ENCODE results near the gene CPXM2.

Gene CPXM2

DNA sequence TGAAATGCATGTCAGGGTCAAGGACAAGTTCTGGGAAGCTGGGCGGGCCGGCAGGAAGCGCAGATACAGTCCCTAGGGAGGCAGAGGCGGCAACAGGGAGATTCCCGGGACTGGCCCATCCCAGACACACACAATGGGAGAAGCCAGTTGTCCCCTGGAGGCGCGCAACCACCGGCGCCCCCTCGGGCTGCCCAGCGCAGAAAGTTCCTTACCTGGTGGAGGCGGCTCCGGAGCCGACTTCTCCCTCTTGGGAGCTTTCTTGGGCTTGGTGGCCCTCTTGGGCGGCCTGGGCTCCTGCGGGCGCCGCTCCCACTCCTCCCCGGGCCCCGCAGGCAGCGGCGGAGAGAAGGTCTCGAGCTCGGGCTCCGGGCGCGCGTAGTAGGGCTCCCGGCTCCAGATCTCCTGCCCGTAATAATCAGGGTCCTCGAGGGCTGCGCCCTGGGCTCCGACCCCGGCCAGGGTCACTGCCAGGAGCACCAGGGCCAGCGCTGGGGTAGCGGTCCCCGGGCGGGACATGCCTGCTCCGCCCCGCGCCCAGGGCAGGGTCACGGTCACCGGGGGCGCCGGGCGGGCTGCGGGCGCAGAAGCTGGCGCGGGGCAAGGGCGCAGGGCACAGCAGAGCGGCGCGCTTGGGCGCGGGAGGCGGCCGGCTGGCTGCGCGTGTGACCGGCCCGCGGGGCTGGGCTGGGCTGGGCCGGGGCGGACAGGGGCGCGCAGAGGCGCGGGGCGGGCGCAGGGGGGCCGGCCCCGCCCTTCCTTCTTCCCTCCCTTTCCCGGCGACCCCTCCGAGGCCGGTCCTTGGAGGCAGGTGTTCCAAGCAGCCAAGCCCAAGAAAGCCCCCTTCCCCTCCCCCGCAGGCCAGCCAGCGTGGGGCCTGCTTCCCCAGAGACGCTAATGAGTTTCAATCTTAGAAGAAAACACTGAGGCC, at the start of gene CPXM2:
Gene CPXM2 (minus strand): TSS at position 664 of the 928 bp plus-strand sequence. CDS start 148 bp downstream, at position 516.
- Histone ChIP-seq H3K4me3 (ENCODE audit: insufficient read depth, low read length, poor library complexity, severe bottlenecking) (no peak within 1 kb of the TSS), H3F3A (ENCODE audit: insufficient read depth) (no peaks in the 10 kb centered on the region), H3K79me2 (ENCODE audit: insufficient read depth, low read length) (no peaks in the 10 kb centered on the region), H4K20me1 (ENCODE audit: low read depth, low read length) (no peaks in the 10 kb centered on the region), H3K36me3 (ENCODE audit: low read length) (no peaks in the 10 kb centered on the region), H2AFZ (ENCODE audit: low read depth, low read length, severe bottlenecking) (no peak within 1 kb of the TSS), H3K27me3 (ENCODE audit: low read length) (no peaks in the 10 kb centered on the region), H3K27ac (ENCODE audit: low read depth, low read length) (no peak within 1 kb of the TSS), H3K4me2 (ENCODE audit: low read depth, low read length, poor library complexity, severe bottlenecking) (no peak within 1 kb of the TSS), H3K9me3 (ENCODE audit: insufficient read depth, low read length) (no peaks in the 10 kb centered on the region), H3K9me2 (replicated peaks; ENCODE audit: insufficient read depth, low read length) (no peaks in the 10 kb centered on the region), H3K9ac (ENCODE audit: low read length) (no peak within 1 kb of the TSS)
- no peak for TF ChIP-seq EZH2phosphoT487 (conservative IDR thresholded peaks at IDR 0.05; ENCODE audit: low read length)
- no peak for TF ChIP-seq CTCF (IDR thresholded peaks at IDR 0.05; ENCODE audit: insufficient read depth, low read length, poor library complexity, severe bottlenecking)

DNA sequence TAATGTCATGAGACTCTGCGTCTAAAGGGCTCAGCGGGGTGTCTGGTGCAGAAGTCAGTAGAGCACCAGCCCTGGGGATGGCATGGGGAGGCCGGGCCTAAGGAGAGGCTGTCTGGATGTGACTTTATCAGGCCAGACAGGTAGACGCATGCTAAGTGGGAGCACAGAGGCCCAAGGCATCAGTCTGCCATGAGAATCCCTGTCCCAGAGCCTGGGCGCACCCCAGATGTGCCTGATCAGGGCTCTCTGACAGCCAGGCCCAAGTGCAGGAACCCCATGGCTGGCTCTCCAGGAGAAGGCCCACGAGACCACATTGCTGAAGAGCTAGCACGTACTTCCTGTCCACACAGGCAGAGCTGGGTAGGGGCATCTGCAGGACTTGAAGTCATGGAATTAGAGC, 48.0 kb upstream of the CPXM2 start:
- H3K36me3 ChIP-seq (ENCODE audit: low read length), result no peaks in the 10 kb centered on the region
- H4K20me1 ChIP-seq (ENCODE audit: low read depth, low read length), result no peaks in the 10 kb centered on the region
- no peak overlapping the region for H2AFZ ChIP-seq (ENCODE audit: low read depth, low read length, severe bottlenecking)
- no peaks in the 10 kb centered on the region for H3K79me2 ChIP-seq (ENCODE audit: insufficient read depth, low read length)
- no peak overlapping the region for H3K4me2 ChIP-seq (ENCODE audit: low read depth, low read length, poor library complexity, severe bottlenecking)
- H3F3A ChIP-seq (ENCODE audit: insufficient read depth), result no peaks in the 10 kb centered on the region
- no peaks in the 10 kb centered on the region for H3K9me2 ChIP-seq (replicated peaks; ENCODE audit: insufficient read depth, low read length)
- no peaks in the 10 kb centered on the region for H3K27me3 ChIP-seq (ENCODE audit: low read length)
- H3K4me3 ChIP-seq (ENCODE audit: insufficient read depth, low read length, poor library complexity, severe bottlenecking), result no peak overlapping the region
- no peak overlapping the region for H3K27ac ChIP-seq (ENCODE audit: low read depth, low read length)
- H3K9me3 ChIP-seq (ENCODE audit: insufficient read depth, low read length), result no peaks in the 10 kb centered on the region
- TF ChIP-seq EZH2phosphoT487 (conservative IDR thresholded peaks at IDR 0.05; ENCODE audit: low read length), result no peak
- TF ChIP-seq CTCF (IDR thresholded peaks at IDR 0.05; ENCODE audit: insufficient read depth, low read length, poor library complexity, severe bottlenecking), result no peak
- no peak overlapping the region for H3K9ac ChIP-seq (ENCODE audit: low read length)

GRCh38 chr10:123938890-123939289, 47.3 kb upstream of the CPXM2 start:
- Histone ChIP-seq H3K9me2 (replicated peaks; ENCODE audit: insufficient read depth, low read length) (no peaks in the 10 kb centered on the region), H3K27ac (ENCODE audit: low read depth, low read length) (no peak overlapping the region), H3K4me3 (ENCODE audit: insufficient read depth, low read length, poor library complexity, severe bottlenecking) (no peak overlapping the region), H2AFZ (ENCODE audit: low read depth, low read length, severe bottlenecking) (no peak overlapping the region), H3F3A (ENCODE audit: insufficient read depth) (no peaks in the 10 kb centered on the region), H3K4me2 (ENCODE audit: low read depth, low read length, poor library complexity, severe bottlenecking) (no peak overlapping the region), H3K27me3 (ENCODE audit: low read length) (no peaks in the 10 kb centered on the region), H3K9me3 (ENCODE audit: insufficient read depth, low read length) (no peaks in the 10 kb centered on the region), H3K79me2 (ENCODE audit: insufficient read depth, low read length) (no peaks in the 10 kb centered on the region), H3K9ac (ENCODE audit: low read length) (no peak overlapping the region), H4K20me1 (ENCODE audit: low read depth, low read length) (no peaks in the 10 kb centered on the region), H3K36me3 (ENCODE audit: low read length) (no peaks in the 10 kb centered on the region)
- no peak for TF ChIP-seq CTCF (IDR thresholded peaks at IDR 0.05; ENCODE audit: insufficient read depth, low read length, poor library complexity, severe bottlenecking)
- no peak for TF ChIP-seq EZH2phosphoT487 (conservative IDR thresholded peaks at IDR 0.05; ENCODE audit: low read length)

Data from SU-DHL-6 (cell line).